PC-9 (cell line): Measurements from ENCODE around the gene CLEC1A. TPM values are rescaled to one million over a fixed set of nuclear protein-coding genes. Genes with fewer than 3 reads are reported as not detected.

Experiments used
- BruUV-seq: library from RNA; stranded (reverse); fragments of 400-500 nt; replicated peaks from 2 replicates; lab custom pipeline; 2021; lab: Mats Ljungman, UMichigan
- CTCF ChIA-PET: fragments of 300-600 bp; sonication (Branson Sonifier 250); formaldehyde crosslinking; loops from one replicate; lab custom pipeline; 2022; ENCODE audit warnings: antibody characterized with exemption; lab: Charles Lee
- POLR2A ChIA-PET: fragments of 300-600 bp; sonication (Branson Sonifier 250); formaldehyde crosslinking; loops from one replicate; lab custom pipeline; 2022; ENCODE audit warnings: antibody characterized with exemption; ENCODE audit not compliant: unreplicated experiment; lab: Charles Lee
- DNase-seq, 2 experiments: peaks; one replicate each; pipeline versions ENCODE4 v3.0.0 to v3.0.0-alpha.2; 2015 to 2022; ENCODE audit warnings: mixed read lengths in 1 of 2
- H2AFZ ChIP-seq: fragments of 200-600 bp; sonication (generic); 2 replicates; pipeline ENCODE4 v1.8.1; 2017; ENCODE audit warnings: antibody characterized with exemption
- H3F3A ChIP-seq: fragments of 200-600 bp; sonication (generic); 2 replicates; pipeline ENCODE4 v1.8.1; 2017; ENCODE audit warnings: antibody characterized with exemption, mild to moderate bottlenecking, low read depth; ENCODE audit not compliant: insufficient read depth
- H3K27ac ChIP-seq: fragments of 200-600 bp; sonication (generic); 2 replicates; pipeline ENCODE4 v1.6.1; 2016; ENCODE audit warnings: mixed run types
- H3K27me3 ChIP-seq: fragments of 200-600 bp; sonication (generic); 2 replicates; pipeline ENCODE4 v1.6.1; 2016; ENCODE audit warnings: low read depth, mixed run types; ENCODE audit not compliant: insufficient read depth
- H3K36me3 ChIP-seq: fragments of 200-600 bp; sonication (generic); 2 replicates; pipeline ENCODE4 v1.6.1; 2016; ENCODE audit warnings: low read depth, mixed run types
- H3K4me1 ChIP-seq: fragments of 200-600 bp; sonication (generic); replicated peaks from 2 replicates; pipeline ENCODE4 v1.6.1; 2016; ENCODE audit warnings: mixed run types; ENCODE audit not compliant: insufficient read depth
- H3K4me2 ChIP-seq: fragments of 200-600 bp; sonication (generic); 2 replicates; pipeline ENCODE4 v1.6.1; 2017; ENCODE audit warnings: mixed run types
- H3K4me3 ChIP-seq: fragments of 200-600 bp; sonication (generic); 2 replicates; pipeline ENCODE4 v1.6.1; 2016; ENCODE audit warnings: mixed run types
- H3K79me2 ChIP-seq: fragments of 200-600 bp; sonication (generic); 2 replicates; pipeline ENCODE4 v1.6.1; 2017; ENCODE audit warnings: low read depth, mixed run types
- H3K9me2 ChIP-seq: fragments of 200-600 bp; sonication (generic); 2 replicates; pipeline ENCODE4 v1.8.1; 2017; ENCODE audit warnings: mild to moderate bottlenecking; ENCODE audit not compliant: insufficient read depth
- H3K9me3 ChIP-seq: fragments of 200-600 bp; sonication (generic); 2 replicates; pipeline ENCODE4 v1.8.1; 2016; ENCODE audit warnings: low read depth; ENCODE audit not compliant: insufficient read depth
- H4K20me1 ChIP-seq: fragments of 200-600 bp; sonication (generic); 2 replicates; pipeline ENCODE4 v1.8.1; 2017; ENCODE audit not compliant: insufficient read depth
- EZH2 ChIP-seq: fragments of 200-600 bp; sonication (generic); IDR thresholded peaks from 2 replicates; pipeline ENCODE4 v1.8.0; 2017; ENCODE audit warnings: antibody characterized with exemption, low read depth
- intact Hi-C: fragments of 100-400 bp; cut with micrococcal nuclease; formaldehyde crosslinking; loops from one replicate; pipeline ENCODE4 v1.10.0; 2022; ENCODE audit not compliant: unreplicated experiment
- total RNA-seq: library from RNA; stranded (reverse); gene quantifications from 2 replicates; pipeline ENCODE4 v1.2.3, GENCODE V29; 2021
- TF ChIP-seq, protein P1 (sequence below): fragments of 200-600 bp; sonication (generic); conservative IDR thresholded peaks from 2 replicates; pipeline ENCODE4 v1.6.1; 2017; ENCODE audit warnings: mixed run types, antibody characterized with exemption, mild to moderate bottlenecking, moderate library complexity

CLEC1A gene
- total RNA-seq, 1 experiment from 2014 or later = not detected

DNA sequence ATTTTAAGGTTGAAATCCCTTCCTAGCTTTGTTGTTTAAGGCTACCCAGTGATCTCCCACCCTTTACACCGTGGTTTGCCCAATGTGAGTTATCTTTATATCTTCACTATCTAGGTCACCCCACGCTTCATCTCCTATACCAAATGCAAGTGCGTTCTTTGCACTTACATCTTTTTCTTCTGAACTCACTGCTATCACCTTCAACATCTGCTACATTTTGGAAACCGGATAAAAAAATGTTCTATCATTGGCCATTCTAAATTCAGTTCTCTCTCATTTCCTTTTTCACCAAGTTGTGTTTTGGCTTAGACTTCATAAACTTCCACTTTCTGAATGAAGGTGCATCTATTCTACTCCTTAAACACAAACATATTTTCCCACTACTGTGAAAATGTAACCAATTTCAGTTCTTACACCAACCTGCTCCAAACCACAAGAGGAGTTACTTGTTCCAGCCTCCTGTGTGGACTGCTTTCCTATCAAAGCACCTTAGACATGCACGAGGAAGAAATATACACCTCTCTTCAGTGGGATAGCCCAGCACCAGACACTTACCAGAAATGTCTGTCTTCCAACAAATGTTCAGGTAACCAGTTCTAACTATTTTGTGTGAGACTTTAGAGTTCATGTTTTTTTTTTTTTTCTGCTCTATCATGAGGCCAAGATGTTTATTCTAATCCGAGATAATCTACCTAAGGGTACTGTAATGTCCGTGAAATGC lies 46.4 kb downstream of the CLEC1A start:
- no peaks in the 10 kb centered on the region for H4K20me1 ChIP-seq
- H3K27me3 ChIP-seq = no peaks in the 10 kb centered on the region
- no peaks in the 10 kb centered on the region for H3K79me2 ChIP-seq
- no peak overlapping the region for H3K4me3 ChIP-seq
- TF ChIP-seq EZH2 = no peak
- TF ChIP-seq, protein P1, sequence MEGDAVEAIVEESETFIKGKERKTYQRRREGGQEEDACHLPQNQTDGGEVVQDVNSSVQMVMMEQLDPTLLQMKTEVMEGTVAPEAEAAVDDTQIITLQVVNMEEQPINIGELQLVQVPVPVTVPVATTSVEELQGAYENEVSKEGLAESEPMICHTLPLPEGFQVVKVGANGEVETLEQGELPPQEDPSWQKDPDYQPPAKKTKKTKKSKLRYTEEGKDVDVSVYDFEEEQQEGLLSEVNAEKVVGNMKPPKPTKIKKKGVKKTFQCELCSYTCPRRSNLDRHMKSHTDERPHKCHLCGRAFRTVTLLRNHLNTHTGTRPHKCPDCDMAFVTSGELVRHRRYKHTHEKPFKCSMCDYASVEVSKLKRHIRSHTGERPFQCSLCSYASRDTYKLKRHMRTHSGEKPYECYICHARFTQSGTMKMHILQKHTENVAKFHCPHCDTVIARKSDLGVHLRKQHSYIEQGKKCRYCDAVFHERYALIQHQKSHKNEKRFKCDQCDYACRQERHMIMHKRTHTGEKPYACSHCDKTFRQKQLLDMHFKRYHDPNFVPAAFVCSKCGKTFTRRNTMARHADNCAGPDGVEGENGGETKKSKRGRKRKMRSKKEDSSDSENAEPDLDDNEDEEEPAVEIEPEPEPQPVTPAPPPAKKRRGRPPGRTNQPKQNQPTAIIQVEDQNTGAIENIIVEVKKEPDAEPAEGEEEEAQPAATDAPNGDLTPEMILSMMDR = no peak
- no TSS peak for BruUV-seq
- H3K9me2 ChIP-seq = no peaks in the 10 kb centered on the region
- H3K4me1 ChIP-seq = no peaks in the 10 kb centered on the region
- CTCF ChIA-PET = no interaction called here
- POLR2A ChIA-PET = no interaction called here
- intact Hi-C loops = no loop called here
- H3K9me3 ChIP-seq = no peaks in the 10 kb centered on the region
- no peak for DNase-seq
- H3K36me3 ChIP-seq = no peaks in the 10 kb centered on the region
- H3K27ac ChIP-seq = no peak overlapping the region
- no peak overlapping the region for H3K4me2 ChIP-seq
- peak overlapping the region; percentile 24; the same call in 1 of the 2 replicates for H2AFZ ChIP-seq
- no peaks in the 10 kb centered on the region for H3F3A ChIP-seq

DNA sequence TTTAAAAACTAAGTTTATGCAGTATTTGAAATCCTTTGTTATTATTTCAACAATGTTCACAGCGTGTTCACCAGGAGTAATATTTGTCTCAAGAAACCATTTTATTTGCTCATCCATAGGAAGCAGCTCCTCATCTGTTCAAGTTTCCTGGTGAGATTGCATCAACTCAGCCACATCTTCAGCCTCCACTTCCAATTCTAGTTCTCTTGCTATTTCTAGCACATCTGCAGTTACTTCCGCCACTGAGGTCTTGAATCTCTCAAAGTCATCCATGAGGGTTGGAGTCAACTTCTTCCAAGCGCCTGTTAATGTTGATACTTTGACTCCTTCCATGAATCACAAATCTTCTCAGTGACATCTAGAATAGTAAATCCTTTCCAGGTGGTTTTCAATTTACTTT lies 50.3 kb downstream of the CLEC1A start:
- DNase-seq = no peak
- Histone ChIP-seq H3K4me3 (no peak overlapping the region), H3K4me2 (no peak overlapping the region), H3K9me3 (no peaks in the 10 kb centered on the region), H3K27me3 (no peaks in the 10 kb centered on the region), H3K36me3 (no peaks in the 10 kb centered on the region), H4K20me1 (no peaks in the 10 kb centered on the region), H2AFZ (no peak overlapping the region; the same call in 1 of the 2 replicates), H3K27ac (no peak overlapping the region), H3K79me2 (no peaks in the 10 kb centered on the region), H3K4me1 (no peaks in the 10 kb centered on the region), H3F3A (no peaks in the 10 kb centered on the region), H3K9me2 (no peaks in the 10 kb centered on the region)
- BruUV-seq = no TSS peak
- ChIA-PET CTCF (no interaction called here), POLR2A (interaction anchor here (0.6 kb wide), 1 partner anchor 36 kb away, joined by 21 read pairs; no protein-coding TSS in a partner anchor)
- TF ChIP-seq, protein P1 = no peak
- intact Hi-C loops = no loop called here

DNA sequence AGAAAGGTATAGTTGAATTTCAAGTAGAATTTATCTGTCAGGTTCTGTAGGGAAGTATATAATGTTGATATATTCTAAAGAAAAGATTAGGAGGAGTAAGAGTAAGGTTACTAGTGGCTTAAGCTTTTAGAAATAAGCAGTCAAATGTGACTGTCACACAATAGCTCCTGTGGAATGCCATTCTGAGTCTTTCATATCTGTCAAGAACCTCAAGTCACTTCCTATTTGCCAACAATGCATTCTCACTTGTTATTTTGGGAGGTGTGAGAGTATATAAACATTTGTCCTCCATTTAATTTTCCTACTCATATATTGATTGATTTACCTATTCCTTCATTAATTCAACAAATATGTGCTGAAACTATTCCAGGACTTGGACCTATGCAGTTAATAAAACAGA lies 56.6 kb downstream of the CLEC1A start:
- no peak overlapping the region for H2AFZ ChIP-seq
- BruUV-seq = no TSS peak
- DNase-seq = no peak
- ChIA-PET POLR2A (interaction anchor here (0.6 kb wide), 1 partner anchor 170 kb away, joined by 7 read pairs; no protein-coding TSS in a partner anchor), CTCF (interaction anchor here (0.6 kb wide), 1 partner anchor 432 kb away, joined by 3 read pairs; no protein-coding TSS in a partner anchor)
- no peaks in the 10 kb centered on the region for H3K27me3 ChIP-seq
- H4K20me1 ChIP-seq = no peaks in the 10 kb centered on the region
- intact Hi-C loops = no loop called here
- no peak for TF ChIP-seq EZH2
- TF ChIP-seq, protein P1 = no peak
- no peaks in the 10 kb centered on the region for H3K79me2 ChIP-seq
- H3K4me3 ChIP-seq = no peak overlapping the region
- H3K36me3 ChIP-seq = no peaks in the 10 kb centered on the region
- no peaks in the 10 kb centered on the region for H3F3A ChIP-seq
- no peak overlapping the region for H3K4me2 ChIP-seq
- no peaks in the 10 kb centered on the region for H3K9me3 ChIP-seq
- no peak overlapping the region for H3K27ac ChIP-seq
- H3K4me1 ChIP-seq = no peaks in the 10 kb centered on the region
- H3K9me2 ChIP-seq = no peaks in the 10 kb centered on the region
